Neutrophil (primary cell): ENCODE data around the gene BACH2.

Source experiments
- H3K27ac ChIP-seq: fragments of 200-600 bp; sonication (generic); 2 replicates; pipeline ENCODE4 v1.5.1; 2016; ENCODE audit warnings: mild to moderate bottlenecking, moderate library complexity
- H3K27me3 ChIP-seq: fragments of 200-600 bp; sonication (generic); 2 replicates; pipeline ENCODE4 v1.6.0; 2016; ENCODE audit warnings: mild to moderate bottlenecking
- H3K36me3 ChIP-seq: fragments of 200-600 bp; sonication (generic); 2 replicates; pipeline ENCODE4 v1.5.1; 2017
- H3K4me1 ChIP-seq, 2 experiments: fragments of 200-600 bp in 1 of 2; sonication (generic) in 1 of 2; 1 replicate in 1 of 2; 2 replicates in 1 of 2; pipeline versions ENCODE4 v1.5.1 to v1.6.1; 2013 to 2016; ENCODE audit warnings: low read depth in 1 of 2, low read length in 1 of 2, mild to moderate bottlenecking in 1 of 2, moderate library complexity in 1 of 2; ENCODE audit not compliant: control insufficient read depth in 1 of 2, insufficient read depth in 1 of 2
- H3K4me3 ChIP-seq, 2 experiments: fragments of 200-600 bp in 1 of 2; sonication (generic) in 1 of 2; 1 replicate in 1 of 2; 2 replicates in 1 of 2; pipeline ENCODE4 v1.5.1; 2013 to 2016; ENCODE audit warnings: low read depth in 1 of 2, low read length in 1 of 2, mild to moderate bottlenecking in 1 of 2, moderate library complexity in 1 of 2
- H3K9me3 ChIP-seq: fragments of 200-600 bp; sonication (generic); 2 replicates; pipeline ENCODE4 v1.5.1; 2016
- TF ChIP-seq, protein P1 (sequence below): fragments of 200-600 bp; sonication (generic); IDR thresholded peaks from 2 replicates; pipeline ENCODE4 v1.5.1; 2016; ENCODE audit warnings: antibody characterized with exemption

BACH2 gene

GRCh38 chr6:90113389-90113788, 183.3 kb downstream of the BACH2 start:
- Histone ChIP-seq H3K4me1 (peaks cover 6 to 10% of the 10 kb centered on the region in 2 experiments), H3K27ac (no peak overlapping the region), H3K9me3 (no peaks in the 10 kb centered on the region), H3K4me3 (no peak overlapping the region), H3K36me3 (no peaks in the 10 kb centered on the region), H3K27me3 (no peaks in the 10 kb centered on the region)
- TF ChIP-seq, protein P1, sequence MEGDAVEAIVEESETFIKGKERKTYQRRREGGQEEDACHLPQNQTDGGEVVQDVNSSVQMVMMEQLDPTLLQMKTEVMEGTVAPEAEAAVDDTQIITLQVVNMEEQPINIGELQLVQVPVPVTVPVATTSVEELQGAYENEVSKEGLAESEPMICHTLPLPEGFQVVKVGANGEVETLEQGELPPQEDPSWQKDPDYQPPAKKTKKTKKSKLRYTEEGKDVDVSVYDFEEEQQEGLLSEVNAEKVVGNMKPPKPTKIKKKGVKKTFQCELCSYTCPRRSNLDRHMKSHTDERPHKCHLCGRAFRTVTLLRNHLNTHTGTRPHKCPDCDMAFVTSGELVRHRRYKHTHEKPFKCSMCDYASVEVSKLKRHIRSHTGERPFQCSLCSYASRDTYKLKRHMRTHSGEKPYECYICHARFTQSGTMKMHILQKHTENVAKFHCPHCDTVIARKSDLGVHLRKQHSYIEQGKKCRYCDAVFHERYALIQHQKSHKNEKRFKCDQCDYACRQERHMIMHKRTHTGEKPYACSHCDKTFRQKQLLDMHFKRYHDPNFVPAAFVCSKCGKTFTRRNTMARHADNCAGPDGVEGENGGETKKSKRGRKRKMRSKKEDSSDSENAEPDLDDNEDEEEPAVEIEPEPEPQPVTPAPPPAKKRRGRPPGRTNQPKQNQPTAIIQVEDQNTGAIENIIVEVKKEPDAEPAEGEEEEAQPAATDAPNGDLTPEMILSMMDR = no peak

- Histone ChIP-seq H3K4me1 (peaks cover 11 to 17% of the 10 kb centered on the region in 2 experiments), H3K36me3 (no peaks in the 10 kb centered on the region), H3K27ac (no peak overlapping the region), H3K9me3 (no peaks in the 10 kb centered on the region), H3K27me3 (no peaks in the 10 kb centered on the region), H3K4me3 (no peak overlapping the region)
- TF ChIP-seq, protein P1 = no peak
Observed at GRCh38 chr6:90111387-90111786, 185.3 kb downstream of the BACH2 start.

DNA sequence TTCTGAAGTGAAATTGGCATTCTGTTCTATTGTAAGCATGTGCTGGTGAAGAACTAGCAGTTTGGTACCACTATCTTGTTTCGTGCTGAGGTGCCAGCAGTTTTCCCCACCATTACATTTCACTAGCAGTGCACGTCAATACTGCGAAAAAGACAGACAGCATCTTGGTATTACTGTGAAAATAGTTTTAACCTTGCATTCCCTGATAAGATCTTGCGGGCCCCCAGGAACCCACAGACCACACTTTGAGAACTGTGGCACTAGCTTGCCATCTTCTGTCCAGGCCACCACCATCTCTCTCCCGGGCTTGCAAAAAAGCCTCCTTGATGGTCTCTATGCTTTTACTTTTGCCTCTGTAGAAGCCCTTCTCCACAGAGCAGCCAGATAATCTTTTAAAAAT, 185.7 kb downstream of the BACH2 start:
- TF ChIP-seq, protein P1 = no peak
- Histone ChIP-seq H3K27me3 (no peaks in the 10 kb centered on the region), H3K27ac (no peak overlapping the region), H3K4me3 (no peak overlapping the region), H3K36me3 (no peaks in the 10 kb centered on the region), H3K4me1 (peaks cover 16 to 21% of the 10 kb centered on the region in 2 experiments), H3K9me3 (no peaks in the 10 kb centered on the region)

DNA sequence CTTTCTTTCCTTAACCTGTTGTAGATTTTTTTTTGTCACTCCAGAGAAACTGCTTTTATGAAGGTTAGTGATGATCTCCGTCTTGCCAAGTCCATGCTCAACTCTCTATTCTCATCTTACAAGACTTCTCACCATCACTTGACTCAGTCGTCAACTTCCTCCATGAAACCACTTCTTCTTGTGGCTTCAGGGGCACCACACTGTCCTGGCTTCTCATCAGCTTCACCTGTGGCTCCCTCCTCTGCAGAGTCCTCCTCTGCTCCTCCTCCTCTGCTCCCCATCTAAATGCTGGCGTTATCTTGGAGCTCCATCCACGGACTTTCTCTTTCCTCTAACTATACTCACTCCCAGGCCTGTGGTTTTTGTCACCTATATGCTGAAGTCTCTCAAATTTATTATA, 187.5 kb downstream of the BACH2 start:
- Histone ChIP-seq H3K27ac (peak overlapping the region; percentile 37), H3K9me3 (no peaks in the 10 kb centered on the region), H3K36me3 (no peaks in the 10 kb centered on the region), H3K4me3 (no peak overlapping the region), H3K27me3 (no peaks in the 10 kb centered on the region), H3K4me1 (peaks cover 34 to 39% of the 10 kb centered on the region in 2 experiments)
- TF ChIP-seq, protein P1 = no peak

DNA sequence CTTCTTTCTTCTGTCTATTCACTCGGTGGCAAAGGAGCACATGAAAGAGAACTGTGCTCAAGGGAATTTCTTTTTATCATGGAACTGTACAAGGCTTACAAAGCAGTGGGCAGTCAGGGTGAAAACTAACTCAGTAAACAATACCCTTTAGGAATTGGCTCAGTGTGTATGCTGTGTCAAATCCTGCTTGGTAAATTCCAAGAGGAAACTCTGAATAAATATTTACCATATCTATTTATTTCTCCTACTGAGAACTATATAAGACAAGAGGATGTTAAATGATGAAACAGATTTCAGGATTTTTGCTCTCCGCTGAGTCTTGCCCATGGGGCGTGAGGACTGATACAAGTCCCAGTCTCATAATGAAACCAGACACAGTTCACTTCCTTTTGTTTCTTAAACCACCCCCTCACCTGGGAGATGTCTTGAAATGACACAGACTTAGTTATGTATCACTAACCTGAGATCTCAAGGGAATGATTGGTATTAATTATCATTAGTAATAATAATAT, 188.8 kb downstream of the BACH2 start:
- H3K36me3 ChIP-seq = no peaks in the 10 kb centered on the region
- TF ChIP-seq, protein P1 = no peak
- H3K4me3 ChIP-seq = no peak overlapping the region
- no peaks in the 10 kb centered on the region for H3K9me3 ChIP-seq
- no peaks in the 10 kb centered on the region for H3K27me3 ChIP-seq
- H3K27ac ChIP-seq = peak overlapping the region; percentile 23
- peaks cover 47 to 52% of the 10 kb centered on the region in 2 experiments for H3K4me1 ChIP-seq

GRCh38 chr6:90107371-90107770, 189.3 kb downstream of the BACH2 start:
- Histone ChIP-seq H3K9me3 (no peaks in the 10 kb centered on the region), H3K36me3 (no peaks in the 10 kb centered on the region), H3K27ac (no peak overlapping the region), H3K4me3 (no peak overlapping the region), H3K4me1 (peaks cover 47 to 53% of the 10 kb centered on the region in 2 experiments), H3K27me3 (no peaks in the 10 kb centered on the region)
- TF ChIP-seq, protein P1 = no peak
